NCI-H2081 treated with DMSO at 0.1 percent for 48 hours (cell line): ENCODE results near the gene SLX4IP.

Experiments
- DNase-seq: peaks from one replicate; lab custom pipeline; 2025; lab: John Stamatoyannopoulos, UW

The SLX4IP gene

GRCh38 chr20:10429443-10429981 is 5.6 kb upstream of the SLX4IP start:
- no peak for DNase-seq

GRCh38 chr20:10430000-10430466 is 5.1 kb upstream of the SLX4IP start:
- no peak for DNase-seq

GRCh38 chr20:10430704-10431103 is 4.4 kb upstream of the SLX4IP start:
- DNase-seq, result no peak

GRCh38 chr20:10432079-10432478 is 3.0 kb upstream of the SLX4IP start:
- DNase-seq, result no peak

GRCh38 chr20:10433014-10433622 is 2.0 kb upstream of the SLX4IP start:
- DNase-seq, result no peak

- DNase-seq, result peak; percentile 82
Measured at GRCh38 chr20:10433623-10434466, 1.3 kb upstream of the SLX4IP start, which contains the start of gene MKKS. Gene MKKS (minus strand): TSS chr20:10434222. CDS start chr20:10413514, 20,708 bp downstream.

- DNase-seq, result peak; percentile 93
Measured at GRCh38 chr20:10434467-10434831, 656 bp upstream of the SLX4IP start.

GRCh38 chr20:10436053-10436699 is 1.1 kb downstream of the SLX4IP start:
- DNase-seq, result no peak

GRCh38 chr20:10438217-10438616 is 3.1 kb downstream of the SLX4IP start:
- DNase-seq, result no peak

GRCh38 chr20:10443936-10444335 is 8.8 kb downstream of the SLX4IP start:
- DNase-seq, result no peak

- DNase-seq, result no peak
Measured at GRCh38 chr20:10445758-10446157, 10.7 kb downstream of the SLX4IP start.

GRCh38 chr20:10447028-10447427 is 11.9 kb downstream of the SLX4IP start:
- DNase-seq, result peak; percentile 17

- DNase-seq, result no peak
Measured at GRCh38 chr20:10448270-10449156, 13.4 kb downstream of the SLX4IP start.

- no peak for DNase-seq
Measured at GRCh38 chr20:10449270-10449669, 14.2 kb downstream of the SLX4IP start.

GRCh38 chr20:10453241-10453640 is 18.1 kb downstream of the SLX4IP start:
- DNase-seq, result no peak

GRCh38 chr20:10454151-10454750 is 19.1 kb downstream of the SLX4IP start:
- no peak for DNase-seq

- no peak for DNase-seq
Measured at GRCh38 chr20:10461495-10461894, 26.4 kb downstream of the SLX4IP start.

GRCh38 chr20:10462516-10462915 is 27.4 kb downstream of the SLX4IP start:
- no peak for DNase-seq

GRCh38 chr20:10463622-10464021 is 28.5 kb downstream of the SLX4IP start:
- DNase-seq, result no peak

GRCh38 chr20:10465135-10465534 is 30.0 kb downstream of the SLX4IP start:
- no peak for DNase-seq

- DNase-seq, result no peak
Measured at GRCh38 chr20:10466325-10466724, 31.2 kb downstream of the SLX4IP start.
